SU-DHL-6 (cell line): Measurements from ENCODE around the gene LSM2.

ENCODE experiments used
- H2AFZ ChIP-seq: fragments of 200-600 bp; sonication (generic); 2 replicates; pipeline ENCODE4 v1.6.1; 2014; ENCODE audit warnings: low read depth, mild to moderate bottlenecking, moderate library complexity, mixed read lengths, antibody characterized with exemption, low read length; ENCODE audit not compliant: severe bottlenecking
- H3F3A ChIP-seq: fragments of 200-600 bp; shearing (Covaris generic); 2 replicates; pipeline ENCODE4 v1.6.0; 2016; ENCODE audit warnings: antibody characterized with exemption, mild to moderate bottlenecking; ENCODE audit not compliant: insufficient read depth
- H3K27ac ChIP-seq: fragments of 200-600 bp; sonication (generic); 2 replicates; pipeline ENCODE4 v1.5.1; 2016; ENCODE audit warnings: low read depth, mild to moderate bottlenecking, low read length, moderate library complexity, mixed read lengths
- H3K27me3 ChIP-seq: fragments of 200-600 bp; sonication (generic), shearing (Covaris generic); 2 replicates; pipeline ENCODE4 v1.6.0; 2014; ENCODE audit warnings: mild to moderate bottlenecking, low read length
- H3K36me3 ChIP-seq: fragments of 200-600 bp; sonication (generic); 2 replicates; pipeline ENCODE4 v1.6.1; 2014; ENCODE audit warnings: mild to moderate bottlenecking, low read length, mixed read lengths
- H3K4me2 ChIP-seq: fragments of 300-600, 200-600 bp; shearing (Covaris generic), sonication (generic); 2 replicates; pipeline ENCODE4 v1.6.0; 2014; ENCODE audit warnings: low read length, low read depth, mild to moderate bottlenecking; ENCODE audit not compliant: poor library complexity, severe bottlenecking
- H3K4me3 ChIP-seq: fragments of 200-600 bp; sonication (generic); 2 replicates; pipeline ENCODE4 v1.5.1; 2014; ENCODE audit warnings: antibody characterized with exemption, low read length, mild to moderate bottlenecking, mixed read lengths; ENCODE audit not compliant: insufficient read depth, poor library complexity, severe bottlenecking
- H3K79me2 ChIP-seq: fragments of 200-600 bp; sonication (generic); 2 replicates; pipeline ENCODE4 v1.6.1; 2014; ENCODE audit warnings: mild to moderate bottlenecking, low read length, moderate library complexity; ENCODE audit not compliant: insufficient read depth
- H3K9ac ChIP-seq: fragments of 200-600 bp; sonication (generic); 2 replicates; pipeline ENCODE4 v1.7.0; 2014; ENCODE audit warnings: mild to moderate bottlenecking, low read length
- H3K9me2 ChIP-seq: fragments of 200-600 bp; sonication (generic); replicated peaks from 2 replicates; pipeline ENCODE4 v1.6.1; 2014; ENCODE audit warnings: low read length; ENCODE audit not compliant: insufficient read depth
- H3K9me3 ChIP-seq: fragments of 200-600 bp; sonication (generic); 2 replicates; pipeline ENCODE4 v1.6.1; 2014; ENCODE audit warnings: low read length, mixed read lengths; ENCODE audit not compliant: insufficient read depth
- H4K20me1 ChIP-seq: fragments of 200-600 bp; sonication (generic); 2 replicates; pipeline ENCODE4 v1.6.1; 2014; ENCODE audit warnings: low read depth, mild to moderate bottlenecking, antibody characterized with exemption, low read length, moderate library complexity, mixed read lengths
- CTCF ChIP-seq: fragments of 200-600 bp; sonication (generic); IDR thresholded peaks from one replicate; pipeline ENCODE4 v1.5.1; 2017; ENCODE audit warnings: antibody characterized with exemption, mild to moderate bottlenecking, low read length, moderate library complexity; ENCODE audit not compliant: insufficient read depth, poor library complexity, severe bottlenecking
- EZH2phosphoT487 ChIP-seq: fragments of 200-600 bp; sonication (generic), shearing (Covaris generic); conservative IDR thresholded peaks from 2 replicates; pipeline ENCODE4 v1.6.1; 2018; ENCODE audit warnings: mild to moderate bottlenecking, antibody characterized with exemption, low read length, moderate library complexity, mixed read lengths

The LSM2 gene

GRCh38 chr6:31760790-31761189 is 46.0 kb downstream of the LSM2 start:
- Histone ChIP-seq H2AFZ (no peak overlapping the region), H3K4me3 (no peak overlapping the region), H3K27ac (no peak overlapping the region)

GRCh38 chr6:31758281-31758680 is 48.5 kb downstream of the LSM2 start:
- H3K36me3 ChIP-seq: peaks cover 8% of the 10 kb centered on the region; the same call in 1 of the 2 replicates
- H4K20me1 ChIP-seq: no peaks in the 10 kb centered on the region

More at GRCh38 chr6:31760790-31761189, 46.0 kb downstream of the LSM2 start:
- Histone ChIP-seq H3K4me2 (no peak overlapping the region), H3K9ac (no peak overlapping the region), H3K36me3 (peaks cover 8% of the 10 kb centered on the region; the same call in 1 of the 2 replicates), H3K27me3 (no peaks in the 10 kb centered on the region), H3K9me3 (no peaks in the 10 kb centered on the region), H3K79me2 (no peaks in the 10 kb centered on the region), H3K9me2 (no peaks in the 10 kb centered on the region), H4K20me1 (no peaks in the 10 kb centered on the region), H3F3A (peaks cover 8% of the 10 kb centered on the region)
- TF ChIP-seq CTCF (no peak), EZH2phosphoT487 (no peak)

GRCh38 chr6:31752739-31753319 is 53.9 kb downstream of the LSM2 start:
- H3K4me2 ChIP-seq: no peak overlapping the region
- H2AFZ ChIP-seq: no peak overlapping the region
- H3K36me3 ChIP-seq: peaks cover 3% of the 10 kb centered on the region; the same call in 1 of the 2 replicates
- H3K4me3 ChIP-seq: no peak overlapping the region
- H3K27me3 ChIP-seq: no peaks in the 10 kb centered on the region
- H3F3A ChIP-seq: 0 out of 2 replicates have a peak, but pooled peaks cover 12% of the 10 kb centered on the region
- no peaks in the 10 kb centered on the region for H3K9me3 ChIP-seq
- H3K27ac ChIP-seq: no peak overlapping the region
- no peaks in the 10 kb centered on the region for H4K20me1 ChIP-seq
- H3K9ac ChIP-seq: no peak overlapping the region
- H3K9me2 ChIP-seq: no peaks in the 10 kb centered on the region
- H3K79me2 ChIP-seq: no peaks in the 10 kb centered on the region
- TF ChIP-seq CTCF (no peak), EZH2phosphoT487 (no peak)

More at GRCh38 chr6:31758281-31758680, 48.5 kb downstream of the LSM2 start:
- Histone ChIP-seq H3F3A (no peaks in the 10 kb centered on the region), H2AFZ (no peak overlapping the region), H3K4me2 (no peak overlapping the region), H3K79me2 (no peaks in the 10 kb centered on the region), H3K27me3 (no peaks in the 10 kb centered on the region), H3K9ac (no peak overlapping the region), H3K9me2 (no peaks in the 10 kb centered on the region), H3K27ac (no peak overlapping the region), H3K9me3 (no peaks in the 10 kb centered on the region), H3K4me3 (no peak overlapping the region)
- no peak for TF ChIP-seq EZH2phosphoT487
- no peak for TF ChIP-seq CTCF
